ACC112 (cell line): ENCODE measurements around the gene SGSH.
A peak's percentile ranks its signal among the peaks of the same experiment; 100 is the strongest.

ENCODE experiments used
- H2AFZ ChIP-seq: fragments of 200-600 bp; sonication (generic); one replicate; pipeline ENCODE4 v1.6.0; 2017; ENCODE audit warnings: antibody characterized with exemption, low read length; ENCODE audit not compliant: unreplicated experiment
- H3K27ac ChIP-seq: fragments of 200-600 bp; sonication (generic); 2 replicates; pipeline ENCODE4 v1.5.1; 2014; ENCODE audit warnings: low read depth, mild to moderate bottlenecking, antibody characterized with exemption, low read length, moderate library complexity
- H3K27me3 ChIP-seq: fragments of 200-600 bp; sonication (generic); 2 replicates; pipeline ENCODE4 v1.6.1; 2014; ENCODE audit warnings: mild to moderate bottlenecking, antibody characterized with exemption, low read length, moderate library complexity, mixed read lengths; ENCODE audit not compliant: insufficient read depth
- H3K36me3 ChIP-seq: fragments of 200-600 bp; sonication (generic); 2 replicates; pipeline ENCODE4 v1.6.1; 2016; ENCODE audit warnings: mild to moderate bottlenecking, antibody characterized with exemption, low read length, moderate library complexity, mixed read lengths; ENCODE audit not compliant: insufficient read depth
- H3K4me1 ChIP-seq: fragments of 200-600 bp; sonication (generic); one replicate; pipeline ENCODE4 v1.6.1; 2016; ENCODE audit warnings: low read length, mixed read lengths; ENCODE audit not compliant: insufficient read depth, unreplicated experiment, control insufficient read depth
- H3K4me3 ChIP-seq: fragments of 200-600 bp; sonication (generic); 2 replicates; pipeline ENCODE4 v1.5.1; 2014; ENCODE audit warnings: mild to moderate bottlenecking, low read depth, low read length
- H3K79me2 ChIP-seq: fragments of 200-600 bp; sonication (generic); one replicate; pipeline ENCODE4 v1.6.0; 2016; ENCODE audit warnings: low read length; ENCODE audit not compliant: control insufficient read depth, unreplicated experiment, insufficient read depth

The SGSH gene

DNA sequence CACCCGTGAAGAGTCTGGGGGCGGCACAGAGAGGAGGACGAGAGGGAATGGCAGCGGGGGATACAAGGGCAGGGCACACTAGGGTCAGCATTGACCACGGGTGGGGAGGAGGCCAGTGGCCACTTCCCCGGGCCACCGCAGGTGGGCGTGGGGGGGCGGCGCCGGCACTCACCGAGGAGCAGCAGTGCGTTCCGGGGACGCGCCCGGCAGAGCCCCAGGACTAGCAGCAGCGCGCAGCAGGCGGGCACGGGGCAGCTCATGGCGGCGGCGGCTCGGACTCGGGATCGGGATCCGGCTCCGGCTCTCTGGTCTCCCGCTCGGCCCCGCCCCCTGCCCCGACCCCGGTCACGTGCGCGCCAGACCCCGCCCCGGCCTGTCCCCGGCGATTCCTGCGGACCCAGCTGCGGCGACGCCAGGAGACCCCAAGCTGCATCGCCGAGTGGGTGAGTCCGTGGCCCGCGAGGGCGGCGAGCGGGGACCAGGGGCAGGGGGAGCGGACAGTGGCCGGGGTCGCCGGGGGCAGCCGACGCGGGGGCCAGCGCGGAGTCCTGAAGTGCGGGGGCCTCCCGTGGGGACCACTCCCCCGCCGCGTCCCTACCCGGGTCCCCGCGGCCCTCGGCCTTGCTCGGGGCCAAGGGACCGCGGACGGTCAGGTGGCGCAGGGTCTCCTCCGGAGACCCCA is at the start of gene SGSH, which contains the start of gene SLC26A11:
TSS of gene SGSH (minus strand) at position 280 of the 682 bp plus-strand sequence. CDS start at position 260, 20 bp downstream.
TSS of gene SLC26A11 (plus strand) at position 374 of the 682 bp plus-strand sequence. CDS start 1,134 bp downstream, outside the sequence.
- Histone ChIP-seq H3K4me3 (peak within 1 kb of the TSS; percentile 77), H3K4me1 (peaks cover 19% of the 10 kb centered on the region), H3K27ac (peak within 1 kb of the TSS; percentile 37; the same call in 1 of the 2 replicates), H3K27me3 (no peaks in the 10 kb centered on the region), H2AFZ (peak within 1 kb of the TSS; percentile 49), H3K79me2 (peaks cover 32% of the 10 kb centered on the region), H3K36me3 (peaks cover 12% of the 10 kb centered on the region; the same call in 1 of the 2 replicates)

DNA sequence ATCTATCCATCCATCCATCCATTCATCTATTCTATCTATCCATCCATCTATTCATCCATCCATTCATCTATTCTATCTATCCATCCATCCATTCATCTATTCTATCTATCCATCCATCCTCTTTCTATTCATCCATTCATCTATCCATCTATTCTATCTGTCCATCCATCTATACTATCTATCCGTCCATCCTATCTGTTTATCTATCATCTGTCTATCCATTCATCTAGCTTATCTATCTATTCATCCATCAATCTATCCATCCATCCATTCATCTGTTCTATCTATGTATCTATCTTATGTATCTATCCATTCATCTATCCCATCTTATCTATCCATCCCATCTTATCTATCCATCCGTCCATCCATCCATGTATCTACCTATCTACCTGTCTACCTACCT is 49.3 kb upstream of the SGSH start:
- Histone ChIP-seq H3K27me3 (no peaks in the 10 kb centered on the region), H3K36me3 (peaks cover 44% of the 10 kb centered on the region), H3K4me1 (peaks cover 16% of the 10 kb centered on the region), H3K79me2 (peaks cover 88% of the 10 kb centered on the region), H3K4me3 (no peak overlapping the region), H3K27ac (no peak overlapping the region), H2AFZ (no peak overlapping the region)

- Histone ChIP-seq H2AFZ (no peak overlapping the region), H3K27me3 (no peaks in the 10 kb centered on the region), H3K27ac (no peak overlapping the region), H3K36me3 (peaks cover 47% of the 10 kb centered on the region), H3K79me2 (peaks cover 90% of the 10 kb centered on the region), H3K4me1 (peaks cover 20% of the 10 kb centered on the region), H3K4me3 (no peak overlapping the region)
These were observed 48.3 kb upstream of the SGSH start for GRCh38 chr17:80268427-80268826.

DNA sequence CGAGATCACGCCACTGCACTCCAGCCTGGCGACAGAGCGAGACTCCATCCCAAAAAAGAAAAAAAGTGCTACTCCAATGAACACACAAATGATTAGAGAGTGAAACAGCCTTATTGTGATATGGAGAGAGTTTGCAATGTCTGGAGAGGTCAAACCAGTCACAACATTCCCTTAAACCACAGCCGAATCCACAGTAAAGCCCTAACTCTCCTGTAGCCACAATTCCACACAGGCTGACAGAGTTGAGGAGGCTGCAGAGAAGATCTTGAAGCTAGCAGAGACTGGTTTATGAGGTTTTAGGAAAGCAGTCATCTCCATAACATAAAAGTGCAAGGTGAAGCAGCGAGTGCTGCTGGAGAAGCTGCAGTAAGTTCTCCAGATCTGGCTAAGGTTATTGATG is 47.3 kb upstream of the SGSH start:
- Histone ChIP-seq H3K79me2 (peaks cover 90% of the 10 kb centered on the region), H2AFZ (no peak overlapping the region), H3K4me1 (peaks cover 28% of the 10 kb centered on the region), H3K36me3 (peaks cover 44% of the 10 kb centered on the region), H3K27me3 (no peaks in the 10 kb centered on the region), H3K4me3 (no peak overlapping the region), H3K27ac (no peak overlapping the region)

GRCh38 chr17:80265205-80266068 is 45.3 kb upstream of the SGSH start:
- H3K79me2 ChIP-seq, result peaks cover 92% of the 10 kb centered on the region
- H3K4me3 ChIP-seq, result peak overlapping the region; percentile 100
- peaks cover 31% of the 10 kb centered on the region for H3K4me1 ChIP-seq
- H2AFZ ChIP-seq, result no peak overlapping the region
- H3K27me3 ChIP-seq, result no peaks in the 10 kb centered on the region
- H3K36me3 ChIP-seq, result peaks cover 41% of the 10 kb centered on the region
- no peak overlapping the region for H3K27ac ChIP-seq

DNA sequence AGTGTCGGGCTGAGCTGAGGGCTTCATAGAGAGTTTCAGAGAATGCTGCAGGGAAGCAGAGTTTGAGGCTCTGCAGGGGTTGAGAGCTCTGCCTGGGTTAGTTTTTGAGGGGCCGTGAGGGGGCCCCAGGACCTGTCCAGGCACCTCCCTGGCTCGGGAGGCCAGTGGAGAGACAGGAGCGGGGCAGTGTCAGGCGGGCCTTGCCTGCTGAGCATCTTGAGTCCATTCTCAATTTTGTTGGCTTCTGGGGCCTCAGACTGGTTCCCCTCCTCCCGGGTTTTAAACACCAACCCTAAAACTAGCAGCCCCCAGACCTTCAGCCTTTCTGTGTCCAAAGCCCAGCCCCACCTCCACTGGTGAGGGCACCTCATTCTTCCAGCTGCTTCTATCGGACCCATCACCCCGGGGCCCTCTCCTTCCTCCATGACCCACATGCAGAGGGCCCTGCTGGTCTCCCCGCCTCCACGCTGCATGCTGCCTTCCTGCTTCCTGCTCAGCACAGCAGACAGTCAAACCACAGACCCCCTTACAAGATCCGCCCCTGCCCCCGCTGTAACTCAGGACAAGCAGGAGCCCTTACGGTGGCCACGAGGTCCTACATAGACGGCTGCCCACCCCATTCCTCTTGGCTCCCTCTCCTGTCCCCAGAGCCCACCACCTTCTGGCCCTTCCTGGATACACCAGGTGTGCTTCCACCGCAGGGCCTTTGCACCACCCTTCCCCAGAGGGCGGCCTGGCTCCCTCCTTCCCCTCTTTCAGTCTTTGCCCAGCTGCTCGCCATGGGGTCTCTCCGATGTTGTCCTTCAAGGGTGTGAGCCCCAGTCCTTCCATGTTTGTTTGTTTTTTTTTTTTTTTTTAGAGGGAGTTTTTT is 44.3 kb upstream of the SGSH start:
- peak overlapping the region; percentile 53 for H3K27ac ChIP-seq
- no peak overlapping the region for H2AFZ ChIP-seq

GRCh38 chr17:80263253-80264204 is 43.4 kb upstream of the SGSH start:
- H3K4me3 ChIP-seq, result peak overlapping the region; percentile 100
- H3K27me3 ChIP-seq, result no peaks in the 10 kb centered on the region
- no peak overlapping the region for H2AFZ ChIP-seq
- peaks cover 24% of the 10 kb centered on the region for H3K36me3 ChIP-seq
- peak overlapping the region; percentile 98 for H3K27ac ChIP-seq
- H3K4me1 ChIP-seq, result peaks cover 35% of the 10 kb centered on the region
- peaks cover 73% of the 10 kb centered on the region for H3K79me2 ChIP-seq

More for the DNA sequence above, 44.3 kb upstream of the SGSH start:
- Histone ChIP-seq H3K36me3 (peaks cover 31% of the 10 kb centered on the region), H3K27me3 (no peaks in the 10 kb centered on the region), H3K79me2 (peaks cover 82% of the 10 kb centered on the region), H3K4me3 (peak overlapping the region; percentile 100), H3K4me1 (peaks cover 35% of the 10 kb centered on the region)

- Histone ChIP-seq H3K27me3 (no peaks in the 10 kb centered on the region), H3K4me1 (peaks cover 35% of the 10 kb centered on the region), H3K36me3 (peaks cover 19% of the 10 kb centered on the region), H3K4me3 (peak overlapping the region; percentile 100), H3K79me2 (peaks cover 65% of the 10 kb centered on the region), H2AFZ (no peak overlapping the region), H3K27ac (peak overlapping the region; percentile 98)
These were observed 42.7 kb upstream of the SGSH start for GRCh38 chr17:80262775-80263244.

DNA sequence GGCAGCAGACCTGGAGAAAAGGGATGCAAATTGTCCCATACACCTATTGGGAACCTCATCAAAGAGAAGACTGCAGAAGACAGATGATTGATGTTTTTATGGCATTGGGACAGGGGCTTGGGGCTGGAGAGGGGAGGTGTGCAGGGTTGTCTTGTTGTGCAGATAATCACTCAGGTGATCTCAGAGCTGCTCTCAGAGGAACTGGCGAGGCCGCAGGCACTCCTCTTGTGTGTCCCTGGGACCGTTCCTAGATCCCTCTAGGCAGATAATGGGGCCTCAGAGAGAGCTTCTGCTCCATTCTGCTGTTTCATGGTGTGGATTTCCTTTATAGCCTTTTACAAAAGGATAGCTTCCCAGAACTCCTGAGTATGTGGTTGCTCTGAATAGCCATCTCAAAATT is 42.2 kb upstream of the SGSH start:
- Histone ChIP-seq H3K79me2 (peaks cover 60% of the 10 kb centered on the region), H3K27me3 (no peaks in the 10 kb centered on the region), H2AFZ (no peak overlapping the region), H3K36me3 (peaks cover 14% of the 10 kb centered on the region), H3K4me1 (peaks cover 35% of the 10 kb centered on the region), H3K4me3 (peak overlapping the region; percentile 100), H3K27ac (peak overlapping the region; percentile 98)
